ENCODE results near the gene PITPNC1. TPM values are rescaled to one million over a fixed set of nuclear protein-coding genes. Genes with fewer than 3 reads are reported as not detected.

The PITPNC1 gene
- total RNA-seq, 1 experiment from 2014 or later, result 37.5 TPM

GRCh38 chr17:67433248-67433924 lies 56.3 kb downstream of the PITPNC1 start:
- H4K91ac ChIP-seq (ENCODE audit: insufficient read length, low read depth, low read length), result no peak overlapping the region
- no peak overlapping the region for H2BK120ac ChIP-seq (ENCODE audit: low read depth, low read length, poor library complexity, severe bottlenecking)
- no peak overlapping the region for H2BK20ac ChIP-seq (ENCODE audit: low read depth, low read length, poor library complexity, severe bottlenecking)
- no peak overlapping the region for H3K23ac ChIP-seq (ENCODE audit: insufficient read length, low read depth, low read length)
- no peak overlapping the region for H3K4me3 Mint-ChIP-seq
- H3K9ac ChIP-seq (ENCODE audit: extremely low read depth, insufficient read length, low read length), result no peak overlapping the region
- H3K14ac ChIP-seq (ENCODE audit: insufficient read depth, low read length), result no peak overlapping the region
- H3K9me3 Mint-ChIP-seq, result peaks cover 0 to 3% of the 10 kb centered on the region in 2 experiments; a peak in 1 of 5 replicates
- WGBS (ENCODE audit: extremely low coverage, insufficient read length, low lambda C conversion rate), result no CpG with 5 or more reads among the region's 21 CpGs
- H3K4ac ChIP-seq (ENCODE audit: low read depth, low read length), result no peak overlapping the region
- no peak overlapping the region for H4K8ac ChIP-seq (replicated peaks; ENCODE audit: insufficient read length, low read depth, low read length)
- no peak overlapping the region for H2AK5ac ChIP-seq (ENCODE audit: insufficient read length, low read length)
- H4K5ac ChIP-seq (ENCODE audit: insufficient read length, low read depth, low read length), result no peak overlapping the region
- TF ChIP-seq CTCF (conservative IDR thresholded peaks at IDR 0.05), result no peak
- H4K20me1 ChIP-seq (ENCODE audit: control insufficient read depth, insufficient read depth, insufficient read length), result no peaks in the 10 kb centered on the region
- peaks cover 5% of the 10 kb centered on the region for H3K79me1 ChIP-seq (ENCODE audit: insufficient read depth, low read depth, low read length, poor library complexity, severe bottlenecking)
- no peak overlapping the region for H3K27ac ChIP-seq (ENCODE audit: insufficient read length, low read depth, low read length)
- peaks cover 17 to 20% of the 10 kb centered on the region in 2 experiments for H3K4me1 Mint-ChIP-seq
- H3K18ac ChIP-seq (ENCODE audit: insufficient read length, low read depth, low read length), result no peak overlapping the region
- no peaks in the 10 kb centered on the region for H3K27me3 ChIP-seq (ENCODE audit: insufficient read depth, low read length)
- H2BK5ac ChIP-seq (ENCODE audit: insufficient read length, low read length), result no peak overlapping the region
- no peaks in the 10 kb centered on the region for H3K4me1 ChIP-seq (ENCODE audit: insufficient read depth, low read length)
- no peak overlapping the region for H2BK15ac ChIP-seq (ENCODE audit: low read depth, low read length)
- H2AFZ ChIP-seq (ENCODE audit: low read length), result no peak overlapping the region
- H3T11ph ChIP-seq (ENCODE audit: low read length), result no peak overlapping the region
- no peaks in the 10 kb centered on the region for H3K23me2 ChIP-seq (ENCODE audit: insufficient read length, low read depth, low read length, poor library complexity, severe bottlenecking)
- H3K36me3 Mint-ChIP-seq (ENCODE audit: insufficient read depth in 1 of 3, low read depth in 3 of 3), result peaks cover 0 to 4% (median 4%) of the 10 kb centered on the region in 3 experiments; a peak in 5 of 7 replicates
- H3K4me2 ChIP-seq (ENCODE audit: insufficient read depth, insufficient read length, low read length), result no peak overlapping the region
- no peaks in the 10 kb centered on the region for H3K9me3 ChIP-seq (ENCODE audit: control insufficient read depth, low read depth, low read length)
- peak overlapping the region in 2 of 3 experiments; percentile 70 to 92; a peak in 3 of 7 replicates for H3K27ac Mint-ChIP-seq
- no peak overlapping the region for H3K56ac ChIP-seq (ENCODE audit: insufficient read length, low read depth, low read length)
- peaks cover 5% of the 10 kb centered on the region; the same call in 1 of the 2 replicates for H3K79me2 ChIP-seq (ENCODE audit: insufficient read depth, low read length)
- H3K27me3 Mint-ChIP-seq (ENCODE audit: low read depth), result no peaks in the 10 kb centered on the region
- peak; percentile 49 for DNase-seq
- no peak overlapping the region for H2BK12ac ChIP-seq (ENCODE audit: insufficient read length, low read depth, low read length)

Measured in H9 (cell line).